Suprapubic skin (tissue), 4 donors: ENCODE measurements around the gene LHX2. TPM values are rescaled to one million over a fixed set of nuclear protein-coding genes. Genes with fewer than 3 reads are reported as not detected.

ENCODE experiments used
- DNase-seq, 2 donors: peaks; one replicate each; pipeline ENCODE4 v3.0.0-alpha.2; 2019; ENCODE audit warnings: low spot score in 2 of 2
- H3K27ac ChIP-seq: fragments of 200-600 bp; sonication (generic); one replicate; pipeline ENCODE4 v1.5.1; 2019
- H3K27me3 ChIP-seq: fragments of 200-600 bp; sonication (generic); one replicate; pipeline ENCODE4 v1.5.1; 2019
- H3K36me3 ChIP-seq: fragments of 200-600 bp; sonication (generic); one replicate; pipeline ENCODE4 v1.5.1; 2019
- H3K4me1 ChIP-seq: fragments of 200-600 bp; sonication (generic); one replicate; pipeline ENCODE4 v1.5.1; 2019
- H3K4me3 ChIP-seq: fragments of 200-600 bp; sonication (generic); one replicate; pipeline ENCODE4 v1.5.1; 2019; ENCODE audit warnings: mild to moderate bottlenecking
- H3K9me3 ChIP-seq: fragments of 200-600 bp; sonication (generic); one replicate; pipeline ENCODE4 v1.5.1; 2019
- EP300 ChIP-seq: sonication (generic); formaldehyde crosslinking; IDR thresholded peaks from one replicate; pipeline ENCODE4 v1.6.1; 2017; ENCODE audit warnings: antibody characterized with exemption
- POLR2A ChIP-seq, 2 donors: fragments of 450-650 bp; IDR thresholded peaks; one replicate each; pipeline ENCODE4 v1.6.1; 2017; ENCODE audit warnings: antibody characterized with exemption in 2 of 2, mild to moderate bottlenecking in 2 of 2, moderate library complexity in 2 of 2
- POLR2AphosphoS5 ChIP-seq, 3 donors: sonication (generic); formaldehyde crosslinking; IDR thresholded peaks; one replicate each; pipeline ENCODE4 v1.6.1; 2017; ENCODE audit warnings: antibody characterized with exemption in 3 of 3
- WGBS: methylation state at CpG from one replicate; pipeline ENCODE4 v1.1.5; 2018; 5-methylcytosine and 5-hydroxymethylcytosine counted together
- total RNA-seq, 4 donors: library from RNA; depleted of rRNA; stranded (reverse); fragments of >200 nt; gene quantifications; one replicate each; pipeline ENCODE4 v1.1.0, GENCODE V29; 2016
- TF ChIP-seq, protein P1 (sequence below), 2 donors: fragments of 200-600 bp in 1 of 2; fragments of 450-650 bp in 1 of 2; sonication (generic) in 1 of 2; IDR thresholded peaks; one replicate each; pipeline ENCODE4 v1.5.1; 2016 to 2019; ENCODE audit warnings: antibody characterized with exemption in 2 of 2, mild to moderate bottlenecking in 1 of 2, moderate library complexity in 1 of 2

LHX2 gene
- total RNA-seq, 4 donors from 2014 or later: 1.7 to 20.6 (median 11.6) TPM

DNA sequence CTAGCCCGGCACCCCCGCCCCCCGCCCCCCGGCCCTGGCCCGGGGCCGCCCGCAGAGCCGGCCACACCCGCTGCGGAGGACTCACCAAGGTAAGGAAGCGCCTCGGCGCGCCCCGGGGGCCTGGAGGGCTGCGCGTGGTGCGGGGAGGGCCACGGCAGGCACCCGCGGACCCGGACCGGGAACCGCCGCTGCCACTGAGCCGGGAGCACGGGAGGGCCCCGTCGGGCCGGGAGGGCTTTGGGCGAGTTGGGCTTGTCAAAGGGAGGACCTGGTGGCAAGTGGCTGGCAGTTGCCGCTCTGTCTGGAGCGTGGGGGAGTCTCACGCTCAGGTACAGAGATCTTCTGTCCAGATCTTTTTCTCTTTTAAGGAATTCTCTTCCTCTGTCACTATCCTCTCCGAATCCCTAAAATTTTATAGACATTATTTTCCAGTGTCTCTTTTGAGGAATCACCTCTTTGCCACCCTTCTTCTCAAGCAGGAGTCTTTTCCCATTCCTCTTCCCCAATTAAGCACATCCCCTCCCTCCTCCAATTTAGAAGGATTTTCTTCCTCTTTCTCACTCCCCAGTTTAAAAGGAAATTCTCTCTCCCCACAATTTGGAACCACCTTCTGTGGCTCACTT, 11.3 kb upstream of the LHX2 start:
- DNase-seq: no peak
- Histone ChIP-seq H3K4me3 (peak overlapping the region; percentile 32), H3K9me3 (no peaks in the 10 kb centered on the region), H3K27ac (no peak overlapping the region), H3K36me3 (no peaks in the 10 kb centered on the region), H3K27me3 (peaks cover 97% of the 10 kb centered on the region), H3K4me1 (peaks cover 41% of the 10 kb centered on the region)
- TF ChIP-seq, protein P1, sequence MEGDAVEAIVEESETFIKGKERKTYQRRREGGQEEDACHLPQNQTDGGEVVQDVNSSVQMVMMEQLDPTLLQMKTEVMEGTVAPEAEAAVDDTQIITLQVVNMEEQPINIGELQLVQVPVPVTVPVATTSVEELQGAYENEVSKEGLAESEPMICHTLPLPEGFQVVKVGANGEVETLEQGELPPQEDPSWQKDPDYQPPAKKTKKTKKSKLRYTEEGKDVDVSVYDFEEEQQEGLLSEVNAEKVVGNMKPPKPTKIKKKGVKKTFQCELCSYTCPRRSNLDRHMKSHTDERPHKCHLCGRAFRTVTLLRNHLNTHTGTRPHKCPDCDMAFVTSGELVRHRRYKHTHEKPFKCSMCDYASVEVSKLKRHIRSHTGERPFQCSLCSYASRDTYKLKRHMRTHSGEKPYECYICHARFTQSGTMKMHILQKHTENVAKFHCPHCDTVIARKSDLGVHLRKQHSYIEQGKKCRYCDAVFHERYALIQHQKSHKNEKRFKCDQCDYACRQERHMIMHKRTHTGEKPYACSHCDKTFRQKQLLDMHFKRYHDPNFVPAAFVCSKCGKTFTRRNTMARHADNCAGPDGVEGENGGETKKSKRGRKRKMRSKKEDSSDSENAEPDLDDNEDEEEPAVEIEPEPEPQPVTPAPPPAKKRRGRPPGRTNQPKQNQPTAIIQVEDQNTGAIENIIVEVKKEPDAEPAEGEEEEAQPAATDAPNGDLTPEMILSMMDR (IDR thresholded peaks at IDR 0.05): no peak
- no peak for TF ChIP-seq EP300
- no peak for TF ChIP-seq POLR2A (IDR thresholded peaks at IDR 0.05)
- no peak for TF ChIP-seq POLR2AphosphoS5 (IDR thresholded peaks at IDR 0.05)
- 5% methylated on average over 14 of the region's 35 CpGs for WGBS

DNA sequence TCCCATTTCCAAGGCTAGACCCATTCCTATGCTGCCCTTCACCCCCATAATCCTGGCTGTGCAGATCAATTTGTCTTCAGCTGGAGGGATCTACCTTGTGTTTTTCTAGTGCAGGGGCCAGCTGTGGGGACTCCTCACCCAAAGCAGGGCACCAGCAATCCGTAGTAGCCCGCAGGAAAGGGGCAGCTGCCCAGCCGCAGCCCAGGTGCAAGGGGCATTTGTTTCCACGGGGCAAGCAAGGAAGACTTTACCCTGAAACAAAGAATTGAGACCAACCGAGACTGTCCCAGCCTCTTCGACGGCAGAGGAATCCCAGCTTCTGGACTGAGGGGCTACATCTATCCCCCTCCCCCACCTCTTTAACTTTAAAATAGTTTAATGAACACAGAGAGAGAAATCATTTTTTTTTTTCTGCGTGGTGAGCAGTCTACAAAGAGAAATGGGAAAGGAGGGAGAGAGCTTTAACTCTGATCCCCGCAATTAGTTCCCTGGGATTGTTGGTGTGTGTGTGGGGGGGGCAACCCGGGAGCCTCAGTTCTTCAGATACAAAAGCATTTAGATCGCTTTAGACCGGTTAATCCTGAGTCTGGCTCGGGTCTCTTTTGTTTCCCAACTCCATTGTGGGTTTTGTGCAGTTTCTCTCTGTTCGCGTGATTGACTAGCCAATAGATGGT, 10.6 kb upstream of the LHX2 start:
- Histone ChIP-seq H3K9me3 (no peaks in the 10 kb centered on the region), H3K27me3 (peaks cover 97% of the 10 kb centered on the region), H3K4me1 (peaks cover 41% of the 10 kb centered on the region), H3K4me3 (peak overlapping the region; percentile 32), H3K27ac (no peak overlapping the region), H3K36me3 (no peaks in the 10 kb centered on the region)
- WGBS: 12% methylated on average over 15 of the region's 15 CpGs
- TF ChIP-seq POLR2A (IDR thresholded peaks at IDR 0.05): no peak
- TF ChIP-seq POLR2AphosphoS5 (IDR thresholded peaks at IDR 0.05): no peak
- no peak for TF ChIP-seq EP300
- TF ChIP-seq, protein P1 (IDR thresholded peaks at IDR 0.05): no peak
- no peak for DNase-seq

DNA sequence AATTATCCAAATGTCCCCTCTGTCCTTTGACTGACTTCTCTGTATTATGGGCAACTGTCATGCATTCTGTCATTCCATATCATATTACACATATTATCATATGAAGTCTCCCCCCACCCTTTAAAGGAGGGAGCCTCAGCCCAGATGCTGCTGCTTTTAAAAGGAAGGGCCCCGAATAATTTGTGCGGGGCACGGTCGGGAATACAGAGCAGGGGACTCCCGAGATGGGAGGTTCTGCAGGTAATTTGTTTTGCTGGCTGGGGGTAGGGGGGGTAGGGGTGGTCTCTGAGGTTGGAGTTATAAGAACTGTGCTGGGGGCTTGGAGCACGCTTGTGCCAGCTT, 10.1 kb upstream of the LHX2 start:
- H3K4me1 ChIP-seq: peaks cover 43% of the 10 kb centered on the region
- peaks cover 98% of the 10 kb centered on the region for H3K27me3 ChIP-seq
- H3K36me3 ChIP-seq: no peaks in the 10 kb centered on the region
- DNase-seq: no peak
- H3K4me3 ChIP-seq: no peak overlapping the region
- no peak overlapping the region for H3K27ac ChIP-seq
- 20% methylated on average over 6 of the region's 6 CpGs for WGBS
- TF ChIP-seq POLR2AphosphoS5 (IDR thresholded peaks at IDR 0.05) (no peak), POLR2A (IDR thresholded peaks at IDR 0.05) (no peak)
- H3K9me3 ChIP-seq: no peaks in the 10 kb centered on the region

DNA sequence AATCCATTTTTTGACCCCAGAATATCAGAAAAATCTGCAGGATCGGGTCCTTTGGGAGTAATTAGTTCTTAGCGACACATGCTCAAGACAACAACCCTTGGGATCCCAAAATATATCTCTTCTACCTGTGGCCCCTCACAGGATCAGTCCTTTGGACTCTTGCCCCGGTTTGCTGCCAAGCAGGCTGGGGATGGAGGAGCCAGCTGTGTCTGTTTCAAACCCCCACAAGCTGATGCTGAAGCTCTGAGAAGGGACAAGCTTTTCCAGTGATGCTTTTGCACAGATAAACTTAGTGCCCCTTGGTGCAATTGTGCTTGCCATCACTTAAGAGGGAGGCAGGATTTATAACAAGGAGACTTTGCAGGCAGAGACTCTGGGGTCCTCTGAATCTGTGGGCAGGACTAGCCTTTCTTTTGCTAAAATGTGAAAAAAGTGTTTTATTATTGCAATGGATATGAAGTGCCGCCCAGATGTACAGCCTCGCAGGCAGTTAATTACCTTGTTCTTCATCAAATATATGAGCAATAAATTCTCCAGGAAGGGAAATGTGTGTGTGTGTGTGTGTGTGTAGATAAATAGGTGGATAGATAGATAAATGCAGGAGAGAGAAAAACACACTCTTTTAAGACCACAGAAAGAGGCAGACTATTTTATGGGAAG, 9.6 kb upstream of the LHX2 start:
- Histone ChIP-seq H3K27me3 (peaks cover 98% of the 10 kb centered on the region), H3K9me3 (no peaks in the 10 kb centered on the region), H3K4me1 (peaks cover 43% of the 10 kb centered on the region), H3K36me3 (no peaks in the 10 kb centered on the region), H3K27ac (no peak overlapping the region), H3K4me3 (no peak overlapping the region)
- no peak for TF ChIP-seq EP300
- no peak for TF ChIP-seq POLR2A (IDR thresholded peaks at IDR 0.05)
- no peak for TF ChIP-seq POLR2AphosphoS5 (IDR thresholded peaks at IDR 0.05)
- TF ChIP-seq, protein P1 (IDR thresholded peaks at IDR 0.05): no peak
- WGBS: 19% methylated on average over 5 of the region's 5 CpGs
- DNase-seq: no peak

DNA sequence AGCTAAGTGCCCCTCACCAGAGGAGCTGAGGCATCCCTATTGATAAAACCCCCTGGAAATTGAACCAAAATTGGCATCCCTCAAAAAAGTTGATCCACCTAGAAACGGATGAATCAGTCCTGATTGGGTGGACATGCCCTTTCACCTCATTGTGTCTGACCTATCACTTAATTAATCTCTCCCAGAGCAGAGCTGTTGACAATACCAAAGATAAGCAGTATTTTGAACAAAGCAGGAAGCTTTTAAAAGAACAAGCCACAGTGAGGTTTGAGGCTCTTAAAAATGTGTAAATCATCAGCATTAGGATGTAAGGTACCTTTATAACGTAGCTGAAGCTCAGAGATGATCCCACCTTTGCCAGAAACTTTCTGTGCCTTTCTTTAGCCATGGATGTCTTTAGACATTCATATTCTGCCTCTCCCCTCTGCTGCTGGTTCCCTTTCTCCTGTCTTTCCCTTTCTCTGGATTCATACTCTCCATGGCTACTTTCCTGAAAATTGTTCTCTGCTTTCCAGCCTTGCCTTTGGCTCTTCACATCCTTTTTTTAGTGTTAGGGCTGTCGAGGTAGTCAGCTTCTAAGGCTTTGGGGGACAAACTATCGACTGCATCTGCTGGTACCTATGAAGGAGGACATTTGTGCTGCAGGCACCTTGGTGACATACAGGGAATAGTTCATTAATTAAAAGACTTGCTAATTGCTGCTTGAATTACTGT, 7.8 kb upstream of the LHX2 start:
- Histone ChIP-seq H3K36me3 (no peaks in the 10 kb centered on the region), H3K27ac (no peak overlapping the region), H3K4me3 (no peak overlapping the region), H3K9me3 (no peaks in the 10 kb centered on the region), H3K4me1 (peaks cover 40% of the 10 kb centered on the region), H3K27me3 (peaks cover 98% of the 10 kb centered on the region)
- whole genome bisulfite sequencing: 15% methylated on average over 4 of the region's 4 CpGs
- DNase-seq: no peak
- no peak for TF ChIP-seq EP300
- no peak for TF ChIP-seq POLR2AphosphoS5 (IDR thresholded peaks at IDR 0.05)
- TF ChIP-seq POLR2A (IDR thresholded peaks at IDR 0.05): no peak
- TF ChIP-seq, protein P1 (IDR thresholded peaks at IDR 0.05): no peak
